SK-N-SH treated with all-trans-retinoic acid at 6 μM for 48 hours (cell line): ENCODE measurements around the gene SRRD.

ENCODE experiments used
- ARNTL ChIP-seq: fragments of 450-650 bp; formaldehyde crosslinking; IDR thresholded peaks from 2 replicates; pipeline ENCODE4 v1.5.0; 2020; ENCODE audit warnings: low read depth, mild to moderate bottlenecking, moderate library complexity, borderline replicate concordance
- PATZ1 ChIP-seq: fragments of 250-450 bp; sonication (Bioruptor Pico); IDR thresholded peaks from 2 replicates; pipeline ENCODE4 v1.8.0; 2020; ENCODE audit warnings: mild to moderate bottlenecking, moderate library complexity, borderline replicate concordance
- ZFP3 ChIP-seq: fragments of 250-450 bp; sonication (Bioruptor Pico); IDR thresholded peaks from 2 replicates; pipeline ENCODE4 v1.5.0; 2020; ENCODE audit warnings: mild to moderate bottlenecking, moderate library complexity

GRCh38 chr22:26482161-26482560, 1.5 kb upstream of the SRRD start:
- TF ChIP-seq PATZ1: no peak
- TF ChIP-seq ARNTL: no peak
- no peak for TF ChIP-seq ZFP3
